K562 (cell line): Measurements from ENCODE around the gene BST1. TPM values are rescaled to one million over a fixed set of nuclear protein-coding genes. Genes with fewer than 3 reads are reported as not detected.

Experiments
- CHD2 ChIP-seq: IDR thresholded peaks from 2 replicates; pipeline ENCODE4 v1.6.1; 2011; ENCODE audit warnings: low read depth, low read length
- CTCFL ChIP-seq: IDR thresholded peaks from 2 replicates; pipeline ENCODE4 v1.6.1; 2011; ENCODE audit warnings: borderline replicate concordance, low read depth, mild to moderate bottlenecking, moderate library complexity, low read length; ENCODE audit not compliant: insufficient read depth, poor library complexity, severe bottlenecking
- DIDO1 ChIP-seq: fragments of 450-650 bp; IDR thresholded peaks from 2 replicates; pipeline ENCODE4 v1.6.1; 2016; ENCODE audit warnings: low read depth, missing biosample characterization, missing genetic modification characterization
- DPF2 ChIP-seq: fragments of 450-650 bp; IDR thresholded peaks from 2 replicates; pipeline ENCODE4 v1.6.1; 2016
- HLTF ChIP-seq: fragments of 450-650 bp; IDR thresholded peaks from 2 replicates; pipeline ENCODE4 v1.6.1; 2016
- ILK ChIP-seq: fragments of 450-650 bp; IDR thresholded peaks from 2 replicates; pipeline ENCODE4 v1.6.1; 2016; ENCODE audit warnings: missing genetic modification characterization, low read depth, mild to moderate bottlenecking, missing compliant biosample characterization, moderate library complexity, borderline replicate concordance
- IRF1 ChIP-seq: sonication (generic); formaldehyde crosslinking; IDR thresholded peaks from 2 replicates; pipeline ENCODE4 v1.8.0; 2022; ENCODE audit warnings: missing genetic modification reagents, mild to moderate bottlenecking, borderline replicate concordance
- KLF13 ChIP-seq: fragments of 450-650 bp; IDR thresholded peaks from 2 replicates; pipeline ENCODE4 v1.6.1; 2016; ENCODE audit warnings: missing genetic modification characterization, low read depth, mild to moderate bottlenecking, missing compliant biosample characterization, moderate library complexity, borderline replicate concordance
- NFXL1 ChIP-seq: fragments of 450-650 bp; formaldehyde crosslinking; IDR thresholded peaks from 2 replicates; pipeline ENCODE4 v1.4.0; 2021; ENCODE audit warnings: mild to moderate bottlenecking
- SMAD1 ChIP-seq: fragments of 150-350 bp; IDR thresholded peaks from 2 replicates; pipeline ENCODE4 v1.6.1; 2014; ENCODE audit warnings: low read length, low read depth; ENCODE audit not compliant: partially characterized antibody
- SMC3 ChIP-seq: conservative IDR thresholded peaks from 2 replicates; pipeline ENCODE4 v1.6.1; 2011; ENCODE audit warnings: low read depth, low read length, improper control_type of control experiment; ENCODE audit not compliant: insufficient read depth
- SPI1 ChIP-seq: IDR thresholded peaks from 2 replicates; pipeline ENCODE4 v1.6.1; 2011; ENCODE audit warnings: low read depth, low read length, control low read depth, borderline replicate concordance
- TCF3 ChIP-seq: sonication (generic); formaldehyde crosslinking; IDR thresholded peaks from 2 replicates; pipeline ENCODE4 v1.4.0; 2020; ENCODE audit warnings: mild to moderate bottlenecking, missing genetic modification reagents
- TCF7 ChIP-seq: sonication (generic); IDR thresholded peaks from 2 replicates; pipeline ENCODE4 v1.6.1; 2016; ENCODE audit warnings: antibody characterized with exemption, borderline replicate concordance
- ZC3H11A ChIP-seq: IDR thresholded peaks from 2 replicates; pipeline ENCODE4 v1.6.1; 2012; ENCODE audit warnings: low read depth, low read length, improper control_type of control experiment
- ZNF165 ChIP-seq: fragments of 250-450 bp; sonication (Bioruptor Pico); IDR thresholded peaks from 2 replicates; pipeline ENCODE4 v1.4.0; 2020; ENCODE audit warnings: borderline replicate concordance
- ZNF354B ChIP-seq: fragments of 250-450 bp; sonication (Bioruptor Pico); IDR thresholded peaks from 2 replicates; pipeline ENCODE4 v1.4.0; 2020
- ZNF511 ChIP-seq: sonication (generic); formaldehyde crosslinking; IDR thresholded peaks from 2 replicates; pipeline ENCODE4 v1.8.0; 2022; ENCODE audit warnings: mild to moderate bottlenecking, missing genetic modification reagents
- ZNF609 ChIP-seq: sonication (generic); formaldehyde crosslinking; IDR thresholded peaks from 2 replicates; pipeline ENCODE4 v1.8.1; 2023; ENCODE audit warnings: missing genetic modification reagents, mild to moderate bottlenecking, borderline replicate concordance
- ZNF785 ChIP-seq: fragments of 250-450 bp; sonication (Bioruptor Pico); IDR thresholded peaks from 2 replicates; pipeline ENCODE4 v1.4.0; 2020; ENCODE audit warnings: mild to moderate bottlenecking
- polyA plus RNA-seq, 8 experiments: library from polyadenylated mRNA; depleted of rRNA in 4 of 8; stranded (reverse) in 5 of 8; unstranded in 3 of 8; fragments of >200 nt; fragmentation: Nextera tagmentation in 2 of 8; fragmentation: Illumina TruSeq in 1 of 8; extraction: Ambion mirVana in 2 of 8; extraction: Trizol in 1 of 8; gene quantifications; 2 replicates each; pipeline versions ENCODE4 v1.2.1 to v1.2.3, GENCODE V29; 2011 to 2014; ENCODE audit warnings: inconsistent platforms in 1 of 8, missing spikeins in 1 of 8
- total RNA-seq, 7 experiments: library from RNA; depleted of rRNA in 6 of 7; stranded (reverse); fragments of >200 nt in 6 of 7; fragmentation: Illumina TruSeq in 2 of 7; extraction: Trizol in 2 of 7; gene quantifications; 2 replicates each; pipeline versions ENCODE4 v1.2.1 to v1.2.3, GENCODE V29; 2011 to 2021; ENCODE audit warnings: low replicate concordance in 1 of 7

The BST1 gene
- total and polyA plus RNA-seq, 9 of the 15 experiments (the other 6 are each of a cell fraction or from before 2014, with no cell fraction given): 0.04 to 0.38 (median 0.07) TPM; not detected in 6

GRCh38 chr4:15655223-15656037, 47.4 kb upstream of the BST1 start, which contains the start of gene FBXL5 (continued):
- no peak for TF ChIP-seq ILK (tag)
- TF ChIP-seq ZNF511: no peak
- no peak for TF ChIP-seq DIDO1 (tag)
- TF ChIP-seq SMAD1: no peak
- TF ChIP-seq SPI1: no peak
- no peak for TF ChIP-seq TCF7
- peak; percentile 71; the same call in 1 of the 2 replicates for TF ChIP-seq ZNF165 (CRISPR knock-in tag)
- no peak for TF ChIP-seq ZNF354B (CRISPR knock-in tag)
- no peak for TF ChIP-seq SMC3
- TF ChIP-seq TCF3 (CRISPR knock-in tag): no peak
- no peak for TF ChIP-seq ZC3H11A
- no peak for TF ChIP-seq DPF2
- TF ChIP-seq CHD2: no peak
- TF ChIP-seq ZNF785 (CRISPR knock-in tag): no peak
- no peak for TF ChIP-seq HLTF
- no peak for TF ChIP-seq ZNF609
- no peak for TF ChIP-seq IRF1 (CRISPR knock-in tag)
- peak; percentile 63; the same call in 1 of the 2 replicates for TF ChIP-seq NFXL1 (CRISPR knock-in tag)
- no peak for TF ChIP-seq CTCFL
- 0 out of 2 replicates have a peak, but pooled peaks have one; percentile 26 for TF ChIP-seq KLF13 (tag)
